Omental fat pad (tissue), 4 donors: ENCODE data around the gene SNAPC1. TPM values are rescaled to one million over a fixed set of nuclear protein-coding genes. Genes with fewer than 3 reads are reported as not detected.

Experiments used
- ATAC-seq: fragments of 150-250 bp; one replicate; pipeline ENCODE4 v1.9.1; 2016; ENCODE audit warnings: mild to moderate bottlenecking, moderate library complexity; ENCODE audit not compliant: low FRiP score
- DNase-seq: peaks from one replicate; pipeline ENCODE4 v3.0.0-alpha.2; 2019; ENCODE audit warnings: low spot score
- CTCF ChIP-seq, 3 donors: fragments of 450-650 bp; IDR thresholded peaks; one replicate each; pipeline ENCODE4 v1.5.1; 2016 to 2017; ENCODE audit warnings: antibody characterized with exemption in 3 of 3, mild to moderate bottlenecking in 3 of 3, moderate library complexity in 2 of 3
- total RNA-seq, 4 donors: library from RNA; depleted of rRNA; stranded (reverse); fragments of >200 nt; gene quantifications; one replicate each; pipeline ENCODE4 v1.1.0, GENCODE V29; 2016

The SNAPC1 gene
- total RNA-seq, 4 donors from 2014 or later, result 4.9 to 11.9 (median 8.7) TPM

GRCh38 chr14:61720741-61721140 lies 41.5 kb upstream of the SNAPC1 start:
- no peak for TF ChIP-seq CTCF (IDR thresholded peaks at IDR 0.05)

GRCh38 chr14:61724133-61724532 lies 38.1 kb upstream of the SNAPC1 start:
- ATAC-seq (no peak), DNase-seq (no peak)
- no peak for TF ChIP-seq CTCF (IDR thresholded peaks at IDR 0.05)

More at GRCh38 chr14:61720741-61721140, 41.5 kb upstream of the SNAPC1 start:
- ATAC-seq (no peak), DNase-seq (no peak)

- ATAC-seq (no peak), DNase-seq (no peak)
- TF ChIP-seq CTCF (IDR thresholded peaks at IDR 0.05), result no peak
Observed at GRCh38 chr14:61726778-61727658, 35.2 kb upstream of the SNAPC1 start.

- ATAC-seq (no peak), DNase-seq (no peak)
- no peak for TF ChIP-seq CTCF (IDR thresholded peaks at IDR 0.05)
Observed at GRCh38 chr14:61730756-61731373, 31.4 kb upstream of the SNAPC1 start.

GRCh38 chr14:61733972-61734371 lies 28.2 kb upstream of the SNAPC1 start:
- DNase-seq (no peak), ATAC-seq (no peak)
- TF ChIP-seq CTCF (IDR thresholded peaks at IDR 0.05), result no peak

GRCh38 chr14:61736751-61737150 lies 25.5 kb upstream of the SNAPC1 start:
- TF ChIP-seq CTCF (IDR thresholded peaks at IDR 0.05), result no peak
- no peak for DNase-seq
- no peak for ATAC-seq
